CD4-positive, CD25-positive, alpha-beta regulatory T cell (primary cell): ENCODE results near the gene TRIO. TPM values are rescaled to one million over a fixed set of nuclear protein-coding genes. Genes with fewer than 3 reads are reported as not detected.
"Not testable (repeated sequence)": the region's sequence is repeated elsewhere in the genome, so short reads cannot be mapped to it uniquely, and the experiment has no call there.

Experiments used
- ATAC-seq, 2 donors: fragments of 150-1000 bp; cut with Tn5 transposase; one replicate each; pipeline ENCODE4 v1.10.0; 2021; ENCODE audit warnings: low read depth in 2 of 2, moderate number of reproducible peaks in 2 of 2, moderate library complexity in 1 of 2
- DNase-seq, 3 donors: peaks; one replicate each; pipeline versions ENCODE4 v3.0.0 to v3.0.0-alpha.2; 2012 to 2022; ENCODE audit warnings: mixed read lengths in 1 of 3
- H3K27ac ChIP-seq: one replicate; pipeline ENCODE4 v1.7.0; 2013; ENCODE audit warnings: mild to moderate bottlenecking, low read length; ENCODE audit not compliant: insufficient read depth, poor library complexity, severe bottlenecking
- H3K27me3 ChIP-seq: one replicate; pipeline ENCODE4 v1.7.0; 2013; ENCODE audit warnings: low read length; ENCODE audit not compliant: control insufficient read depth, insufficient read depth
- H3K36me3 ChIP-seq: one replicate; pipeline ENCODE4 v1.7.0; 2013; ENCODE audit warnings: mild to moderate bottlenecking, low read length, moderate library complexity; ENCODE audit not compliant: control insufficient read depth, insufficient read depth
- H3K4me1 ChIP-seq: 2 replicates; pipeline ENCODE4 v1.7.0; 2013; ENCODE audit warnings: mild to moderate bottlenecking, low read length; ENCODE audit not compliant: insufficient read depth, control insufficient read depth, poor library complexity, severe bottlenecking
- H3K4me3 ChIP-seq: one replicate; pipeline ENCODE4 v1.7.0; 2013; ENCODE audit warnings: low read depth, mild to moderate bottlenecking, low read length, moderate library complexity
- H3K9me3 ChIP-seq, 2 experiments: 1 replicate in 1 of 2; 2 replicates in 1 of 2; pipeline ENCODE4 v1.7.0; 2013; ENCODE audit warnings: low read length in 2 of 2, mild to moderate bottlenecking in 1 of 2, moderate library complexity in 1 of 2; ENCODE audit not compliant: control insufficient read depth in 2 of 2
- H3K27ac Mint-ChIP-seq, 3 donors: one replicate each; pipeline ENCODE4 v1.8.0; 2020 to 2022; ENCODE audit warnings: mild to moderate bottlenecking in 3 of 3, mixed read lengths in 3 of 3, moderate library complexity in 2 of 3
- H3K27me3 Mint-ChIP-seq: one replicate; pipeline ENCODE4 v1.8.0; 2022; ENCODE audit warnings: mild to moderate bottlenecking, mixed read lengths
- H3K36me3 Mint-ChIP-seq: one replicate; pipeline ENCODE4 v1.8.0; 2020; ENCODE audit warnings: mixed read lengths
- H3K4me1 Mint-ChIP-seq, 4 donors: one replicate each; pipeline ENCODE4 v1.8.0; 2020 to 2022; ENCODE audit warnings: mixed read lengths in 4 of 4, mild to moderate bottlenecking in 1 of 4
- H3K4me3 Mint-ChIP-seq, 4 donors: one replicate each; pipeline ENCODE4 v1.8.0; 2020 to 2022; ENCODE audit warnings: mild to moderate bottlenecking in 4 of 4, mixed read lengths in 4 of 4, moderate library complexity in 3 of 4
- H3K9me3 Mint-ChIP-seq, 7 donors: one replicate each; pipeline ENCODE4 v1.8.0; 2020 to 2022; ENCODE audit warnings: mixed read lengths in 7 of 7, mild to moderate bottlenecking in 3 of 7, moderate library complexity in 2 of 7
- polyA plus RNA-seq, 4 donors: library from polyadenylated mRNA; unstranded; fragments of 300-500 nt; fragmentation: Illumina TruSeq; gene quantifications; one replicate each; pipeline ENCODE4 v1.2.3, GENCODE V29; 2021
- total RNA-seq: library from RNA; stranded (reverse); gene quantifications from one replicate; pipeline ENCODE4 v1.2.3, GENCODE V29; 2022

TRIO gene
- total and polyA plus RNA-seq, 5 donors from 2014 or later = 1.2 to 7.6 (median 1.8) TPM

- H3K36me3 Mint-ChIP-seq = peaks cover 5% of the 10 kb centered on the region
- DNase-seq = no peak
- no peaks in the 10 kb centered on the region for H3K36me3 ChIP-seq
- H3K4me1 Mint-ChIP-seq = peaks cover 0 to 4% (median 0%) of the 10 kb centered on the region in 4 donors
- H3K4me3 Mint-ChIP-seq = no peak overlapping the region
- H3K9me3 ChIP-seq = peaks cover 9 to 11% of the 10 kb centered on the region in 2 experiments
- no peak overlapping the region for H3K27ac Mint-ChIP-seq
- H3K27ac ChIP-seq = no peak overlapping the region
- no peak for ATAC-seq
- peaks cover 0 to 18% (median 7%) of the 10 kb centered on the region in 7 donors for H3K9me3 Mint-ChIP-seq
- H3K4me1 ChIP-seq = no peaks in the 10 kb centered on the region
- peaks cover 30% of the 10 kb centered on the region for H3K27me3 Mint-ChIP-seq
- no peak overlapping the region for H3K4me3 ChIP-seq
- H3K27me3 ChIP-seq = no peaks in the 10 kb centered on the region
Measured at GRCh38 chr5:14545308-14545707, 402.2 kb downstream of the TRIO start.

DNA sequence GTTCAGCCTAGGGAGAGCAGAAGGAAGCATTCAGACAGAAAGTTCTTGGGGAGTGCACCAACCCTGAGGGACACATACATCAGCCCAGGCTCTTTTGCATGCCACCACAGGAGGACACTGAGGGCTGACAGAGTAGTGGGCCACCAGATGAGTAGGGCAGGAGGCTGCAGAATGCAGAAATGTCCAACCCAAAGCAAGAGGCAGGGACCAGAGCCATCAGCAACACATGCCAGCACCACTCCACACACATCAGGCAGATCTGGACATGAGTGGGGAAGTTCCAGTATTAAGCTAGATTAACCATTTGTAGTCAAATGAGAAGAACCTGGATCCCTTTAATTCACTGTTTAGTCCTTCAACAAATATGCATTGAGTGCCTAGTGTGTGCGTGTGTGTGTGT is 402.7 kb downstream of the TRIO start:
- no peaks in the 10 kb centered on the region for H3K27me3 ChIP-seq
- H3K4me1 ChIP-seq = no peaks in the 10 kb centered on the region
- DNase-seq = no peak
- H3K27me3 Mint-ChIP-seq = peaks cover 30% of the 10 kb centered on the region
- H3K9me3 ChIP-seq = peaks cover 9 to 11% of the 10 kb centered on the region in 2 experiments
- H3K27ac ChIP-seq = no peak overlapping the region
- H3K4me1 Mint-ChIP-seq = peaks cover 0 to 4% (median 0%) of the 10 kb centered on the region in 4 donors
- no peak overlapping the region for H3K4me3 Mint-ChIP-seq
- H3K36me3 Mint-ChIP-seq = peaks cover 2% of the 10 kb centered on the region
- peaks cover 0 to 12% (median 5%) of the 10 kb centered on the region in 7 donors for H3K9me3 Mint-ChIP-seq
- H3K36me3 ChIP-seq = no peaks in the 10 kb centered on the region
- H3K27ac Mint-ChIP-seq = no peak overlapping the region
- ATAC-seq = no peak
- H3K4me3 ChIP-seq = no peak overlapping the region

GRCh38 chr5:14547666-14548065 is 404.5 kb downstream of the TRIO start:
- H3K9me3 ChIP-seq = peaks cover 0 to 1% of the 10 kb centered on the region in 2 experiments
- no peak overlapping the region for H3K4me3 ChIP-seq
- no peaks in the 10 kb centered on the region for H3K36me3 ChIP-seq
- Mint-ChIP-seq H3K4me3 (no peak overlapping the region), H3K27ac (no peak overlapping the region), H3K4me1 (peaks cover 0 to 4% (median 0%) of the 10 kb centered on the region in 4 donors), H3K9me3 (no peaks in the 10 kb centered on the region), H3K27me3 (peaks cover 30% of the 10 kb centered on the region), H3K36me3 (no peaks in the 10 kb centered on the region)
- no peaks in the 10 kb centered on the region for H3K4me1 ChIP-seq
- no peak for ATAC-seq
- no peak overlapping the region for H3K27ac ChIP-seq
- DNase-seq = no peak
- no peaks in the 10 kb centered on the region for H3K27me3 ChIP-seq

- Histone ChIP-seq H3K9me3 (peaks cover 0 to 3% of the 10 kb centered on the region in 2 experiments), H3K27me3 (no peaks in the 10 kb centered on the region), H3K4me3 (no peak overlapping the region), H3K36me3 (no peaks in the 10 kb centered on the region), H3K27ac (no peak overlapping the region), H3K4me1 (no peaks in the 10 kb centered on the region)
- Mint-ChIP-seq H3K36me3 (no peaks in the 10 kb centered on the region), H3K27ac (no peak overlapping the region), H3K4me1 (peaks cover 0 to 4% (median 0%) of the 10 kb centered on the region in 4 donors), H3K4me3 (no peak overlapping the region), H3K27me3 (peaks cover 23% of the 10 kb centered on the region), H3K9me3 (peaks cover 0 to 2% (median 0%) of the 10 kb centered on the region in 7 donors)
- DNase-seq (no peak), ATAC-seq (no peak)
Measured at GRCh38 chr5:14551211-14551610, 408.1 kb downstream of the TRIO start.

DNA sequence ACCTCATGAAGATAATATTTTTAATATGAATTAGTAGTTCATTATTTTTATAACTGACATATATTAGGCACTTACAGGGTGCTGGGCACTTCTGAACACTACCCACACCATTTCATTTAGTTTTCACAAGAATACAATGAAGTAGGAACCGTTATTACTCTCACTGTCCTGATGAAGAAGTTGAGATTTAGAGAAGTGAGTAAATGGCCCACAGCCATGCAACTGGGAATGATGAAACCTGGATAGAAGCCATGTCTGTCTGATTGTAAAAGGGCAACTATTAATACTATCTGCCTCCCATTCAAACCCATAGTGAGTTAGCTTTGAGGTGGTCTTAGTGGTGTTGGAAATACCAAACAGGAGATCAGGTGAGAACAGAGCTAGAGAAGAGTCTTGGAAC is 408.9 kb downstream of the TRIO start:
- no peak overlapping the region for H3K27ac Mint-ChIP-seq
- no peak overlapping the region for H3K4me3 Mint-ChIP-seq
- no peaks in the 10 kb centered on the region for H3K36me3 Mint-ChIP-seq
- Histone ChIP-seq H3K9me3 (peaks cover 0 to 3% of the 10 kb centered on the region in 2 experiments), H3K27me3 (peaks cover 3% of the 10 kb centered on the region), H3K36me3 (no peaks in the 10 kb centered on the region), H3K4me3 (no peak overlapping the region), H3K27ac (no peak overlapping the region), H3K4me1 (no peaks in the 10 kb centered on the region)
- no peak for ATAC-seq
- DNase-seq = no peak
- peaks cover 23% of the 10 kb centered on the region for H3K27me3 Mint-ChIP-seq
- peaks cover 0 to 4% (median 0%) of the 10 kb centered on the region in 4 donors for H3K4me1 Mint-ChIP-seq
- H3K9me3 Mint-ChIP-seq = peaks cover 0 to 2% (median 0%) of the 10 kb centered on the region in 7 donors

DNA sequence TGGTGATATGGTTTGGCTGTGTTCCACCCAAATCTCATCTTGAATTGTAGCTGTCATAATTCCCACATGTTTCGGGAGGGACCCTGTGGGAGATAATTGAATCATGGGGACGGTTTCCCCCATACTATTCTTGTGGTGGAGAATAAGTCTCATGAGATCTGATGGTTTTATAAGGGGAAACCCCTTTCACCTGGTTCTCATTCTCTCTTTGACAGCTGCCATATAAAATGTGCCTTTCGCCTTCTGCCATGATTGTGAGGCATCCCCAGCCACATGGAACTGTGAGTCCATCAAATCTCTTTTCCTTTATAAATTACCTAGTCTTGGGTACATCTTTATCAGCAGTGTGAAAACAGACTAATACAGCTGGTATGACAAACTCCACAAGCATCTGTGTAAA is 411.1 kb downstream of the TRIO start:
- ATAC-seq, H3K4me1 ChIP-seq, H3K36me3 ChIP-seq, H3K4me3 Mint-ChIP-seq, H3K9me3 Mint-ChIP-seq, H3K27ac ChIP-seq, DNase-seq, H3K27me3 ChIP-seq, H3K4me1 Mint-ChIP-seq, H3K36me3 Mint-ChIP-seq, H3K9me3 ChIP-seq, H3K4me3 ChIP-seq, H3K27ac Mint-ChIP-seq: not testable (repeated sequence)
- H3K27me3 Mint-ChIP-seq = peaks cover 18% of the 10 kb centered on the region

- Mint-ChIP-seq H3K27ac (no peak overlapping the region), H3K36me3 (no peaks in the 10 kb centered on the region), H3K4me3 (no peak overlapping the region), H3K27me3 (peaks cover 8% of the 10 kb centered on the region), H3K9me3 (peaks cover 0 to 2% (median 0%) of the 10 kb centered on the region in 7 donors), H3K4me1 (peaks cover 0 to 20% (median 9%) of the 10 kb centered on the region in 4 donors)
- peaks cover 3% of the 10 kb centered on the region for H3K27me3 ChIP-seq
- H3K9me3 ChIP-seq = peaks cover 0 to 3% of the 10 kb centered on the region in 2 experiments
- H3K4me1 ChIP-seq = peaks cover 11% of the 10 kb centered on the region
- no peak for DNase-seq
- no peak overlapping the region for H3K4me3 ChIP-seq
- H3K27ac ChIP-seq = no peak overlapping the region
- no peaks in the 10 kb centered on the region for H3K36me3 ChIP-seq
- ATAC-seq = no peak
Measured at GRCh38 chr5:14556015-14556414, 412.9 kb downstream of the TRIO start.

GRCh38 chr5:14557203-14557770 is 414.1 kb downstream of the TRIO start:
- Mint-ChIP-seq H3K27ac (no peak overlapping the region), H3K4me3 (no peak overlapping the region), H3K4me1 (peaks cover 0 to 20% (median 9%) of the 10 kb centered on the region in 4 donors), H3K36me3 (no peaks in the 10 kb centered on the region), H3K9me3 (peaks cover 0 to 2% (median 0%) of the 10 kb centered on the region in 7 donors), H3K27me3 (peaks cover 8% of the 10 kb centered on the region)
- ATAC-seq = no peak
- peaks cover 0 to 3% of the 10 kb centered on the region in 2 experiments for H3K9me3 ChIP-seq
- H3K27me3 ChIP-seq = peaks cover 3% of the 10 kb centered on the region
- H3K27ac ChIP-seq = no peak overlapping the region
- no peaks in the 10 kb centered on the region for H3K36me3 ChIP-seq
- DNase-seq = no peak
- H3K4me1 ChIP-seq = peaks cover 11% of the 10 kb centered on the region
- no peak overlapping the region for H3K4me3 ChIP-seq
